ENCODE measurements around the gene KCNN2.

Gene KCNN2

DNA sequence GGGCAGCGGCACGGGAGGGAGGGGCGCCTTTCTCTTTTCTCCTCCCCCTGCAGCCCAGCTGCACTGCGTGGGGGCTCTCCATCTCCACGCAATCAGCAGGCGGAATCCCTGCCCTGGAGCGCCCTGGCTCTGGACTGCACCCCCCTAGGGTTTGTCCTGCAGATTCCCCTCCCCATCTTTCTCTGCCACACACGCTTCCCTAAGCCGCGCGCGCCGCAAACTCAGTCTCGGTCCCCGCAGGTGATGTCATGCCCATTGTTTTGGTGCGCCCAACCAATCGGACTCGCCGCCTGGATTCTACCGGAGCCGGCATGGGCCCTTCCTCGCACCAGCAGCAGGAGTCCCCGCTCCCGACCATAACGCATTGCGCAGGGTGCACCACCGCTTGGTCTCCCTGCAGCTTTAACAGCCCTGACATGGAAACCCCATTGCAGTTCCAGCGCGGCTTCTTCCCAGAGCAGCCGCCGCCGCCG is at the start of gene KCNN2:
Gene KCNN2, plus strand, starts transcription at position 347 of the 473 bp plus-strand sequence. Its CDS starts 70 bp downstream, at position 417.
- H3K4me3 ChIP-seq (ENCODE audit: low read depth, low read length), result peak within 1 kb of the TSS; percentile 71
- TF ChIP-seq, protein P1, sequence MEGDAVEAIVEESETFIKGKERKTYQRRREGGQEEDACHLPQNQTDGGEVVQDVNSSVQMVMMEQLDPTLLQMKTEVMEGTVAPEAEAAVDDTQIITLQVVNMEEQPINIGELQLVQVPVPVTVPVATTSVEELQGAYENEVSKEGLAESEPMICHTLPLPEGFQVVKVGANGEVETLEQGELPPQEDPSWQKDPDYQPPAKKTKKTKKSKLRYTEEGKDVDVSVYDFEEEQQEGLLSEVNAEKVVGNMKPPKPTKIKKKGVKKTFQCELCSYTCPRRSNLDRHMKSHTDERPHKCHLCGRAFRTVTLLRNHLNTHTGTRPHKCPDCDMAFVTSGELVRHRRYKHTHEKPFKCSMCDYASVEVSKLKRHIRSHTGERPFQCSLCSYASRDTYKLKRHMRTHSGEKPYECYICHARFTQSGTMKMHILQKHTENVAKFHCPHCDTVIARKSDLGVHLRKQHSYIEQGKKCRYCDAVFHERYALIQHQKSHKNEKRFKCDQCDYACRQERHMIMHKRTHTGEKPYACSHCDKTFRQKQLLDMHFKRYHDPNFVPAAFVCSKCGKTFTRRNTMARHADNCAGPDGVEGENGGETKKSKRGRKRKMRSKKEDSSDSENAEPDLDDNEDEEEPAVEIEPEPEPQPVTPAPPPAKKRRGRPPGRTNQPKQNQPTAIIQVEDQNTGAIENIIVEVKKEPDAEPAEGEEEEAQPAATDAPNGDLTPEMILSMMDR (IDR thresholded peaks at IDR 0.05; ENCODE audit: borderline replicate concordance, insufficient read depth, low read depth, low read length), result no peak

DNA sequence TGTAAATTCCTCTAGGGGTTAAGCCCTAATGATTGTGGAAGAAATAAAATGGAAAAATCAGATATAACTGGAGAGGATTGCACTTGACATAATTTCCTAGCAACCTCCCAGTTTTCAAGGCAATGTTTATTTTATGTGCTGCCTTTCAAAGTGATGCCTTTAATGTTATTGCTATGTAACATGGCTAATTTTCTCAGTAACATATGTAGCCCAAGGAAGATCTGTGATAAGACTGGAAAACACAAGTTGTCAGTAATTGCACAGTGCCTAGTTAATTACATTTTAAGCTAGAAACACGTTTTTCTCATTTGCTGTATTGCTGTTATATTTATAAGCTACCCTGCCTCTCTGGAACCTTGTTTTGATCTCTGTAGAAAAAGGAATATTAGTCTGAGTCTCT is 49.2 kb upstream of the KCNN2 start:
- TF ChIP-seq, protein P1 (IDR thresholded peaks at IDR 0.05; ENCODE audit: borderline replicate concordance, insufficient read depth, low read depth, low read length), result no peak
- no peak overlapping the region for H3K4me3 ChIP-seq (ENCODE audit: low read depth, low read length)

DNA sequence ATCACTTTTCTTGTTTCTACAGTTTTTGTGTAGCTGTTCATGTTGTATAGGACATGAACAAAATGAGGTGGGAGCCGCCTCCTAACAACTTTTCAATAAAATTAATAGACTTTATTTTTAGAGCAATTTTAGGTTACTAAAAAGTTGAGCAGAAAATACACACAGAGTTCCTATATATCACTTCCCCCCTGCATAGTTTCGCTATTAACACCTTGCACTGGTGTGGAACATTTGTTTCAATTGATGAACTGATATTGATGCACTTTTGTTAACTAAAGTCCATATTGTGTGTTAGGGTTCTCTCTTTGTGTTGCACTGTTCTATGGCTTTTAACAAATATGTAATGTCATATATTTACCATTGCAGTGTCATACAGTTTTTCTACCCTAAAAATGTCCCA is 47.8 kb upstream of the KCNN2 start:
- TF ChIP-seq, protein P1 (IDR thresholded peaks at IDR 0.05; ENCODE audit: borderline replicate concordance, insufficient read depth, low read depth, low read length), result no peak
- H3K4me3 ChIP-seq (ENCODE audit: low read depth, low read length), result no peak overlapping the region

DNA sequence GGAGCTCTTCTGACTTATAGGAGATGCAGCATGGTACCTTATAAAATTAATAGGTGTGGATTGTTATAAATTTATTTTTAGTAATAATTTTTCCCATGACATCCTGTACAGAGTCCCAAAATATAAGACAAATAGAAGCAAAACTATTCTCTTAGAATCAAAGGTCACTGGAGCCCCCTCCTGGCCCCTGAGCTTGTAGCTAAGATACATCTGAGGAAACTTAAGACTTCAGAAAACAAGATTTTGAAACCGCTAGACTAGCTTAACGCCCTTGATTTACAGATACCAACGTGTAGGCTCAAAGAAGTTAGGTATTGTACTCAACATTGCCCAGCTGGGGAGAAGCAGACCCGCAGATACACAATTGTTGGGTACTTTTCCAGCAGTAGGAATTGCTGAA is 45.7 kb upstream of the KCNN2 start:
- H3K4me3 ChIP-seq (ENCODE audit: low read depth, low read length), result no peak overlapping the region
- TF ChIP-seq, protein P1 (IDR thresholded peaks at IDR 0.05; ENCODE audit: borderline replicate concordance, insufficient read depth, low read depth, low read length), result no peak

DNA sequence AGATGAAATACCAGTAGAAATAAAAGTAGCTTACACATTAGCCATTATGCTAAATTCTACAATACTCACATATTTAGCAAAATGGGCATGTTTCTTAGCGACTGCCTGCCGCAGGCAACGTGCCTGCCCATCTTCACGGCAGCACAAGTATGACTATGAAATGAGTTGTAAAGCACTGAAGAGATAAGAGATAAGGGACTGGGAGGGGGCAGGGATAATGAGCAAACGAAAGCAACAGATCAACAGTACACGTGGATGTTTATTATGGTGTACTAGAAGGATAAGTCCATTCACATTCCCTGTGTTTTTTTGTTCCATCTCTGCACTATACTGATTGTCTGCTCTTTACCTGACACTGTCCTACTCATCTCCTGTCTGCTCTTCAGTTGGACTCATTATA is 44.1 kb upstream of the KCNN2 start:
- TF ChIP-seq, protein P1 (IDR thresholded peaks at IDR 0.05; ENCODE audit: borderline replicate concordance, insufficient read depth, low read depth, low read length), result no peak
- H3K4me3 ChIP-seq (ENCODE audit: low read depth, low read length), result no peak overlapping the region

DNA sequence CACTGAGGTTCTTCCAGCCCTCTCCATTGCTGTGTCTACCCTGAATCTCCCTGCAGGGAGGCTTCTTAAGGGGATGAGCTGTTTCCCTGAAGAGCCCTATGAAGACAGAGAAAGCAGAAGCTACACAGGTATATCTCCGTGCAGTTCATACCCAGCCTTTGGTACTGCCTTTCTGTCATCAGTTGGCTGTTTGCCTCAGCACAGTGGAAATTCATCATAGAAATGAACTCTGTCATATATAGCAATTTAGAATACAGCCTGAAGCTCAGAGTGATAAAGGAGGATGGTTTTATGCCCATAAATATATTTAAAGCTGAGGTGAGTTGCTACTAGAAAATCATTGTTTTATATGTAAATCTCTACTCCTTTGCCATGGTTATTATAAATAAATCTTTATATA is 42.6 kb upstream of the KCNN2 start:
- TF ChIP-seq, protein P1 (IDR thresholded peaks at IDR 0.05; ENCODE audit: borderline replicate concordance, insufficient read depth, low read depth, low read length), result no peak
- H3K4me3 ChIP-seq (ENCODE audit: low read depth, low read length), result no peak overlapping the region

DNA sequence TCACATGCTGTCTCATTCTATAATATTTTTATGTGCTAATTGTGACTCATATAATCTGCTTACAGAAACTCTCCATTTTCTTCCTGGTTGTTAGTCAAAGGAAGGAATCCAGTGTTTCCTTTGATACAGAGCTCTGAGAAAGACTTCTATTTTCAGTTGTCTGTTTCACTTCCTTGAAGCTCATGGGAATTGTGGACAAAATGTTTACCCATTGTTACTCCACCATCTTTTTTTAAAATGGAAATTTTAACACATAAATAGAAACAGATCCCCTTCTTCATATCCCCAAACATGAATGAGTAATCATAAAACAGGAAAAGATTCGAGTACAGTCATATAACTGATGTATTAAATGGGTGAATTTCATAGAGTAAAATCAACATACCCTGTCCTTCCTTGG is 42.0 kb upstream of the KCNN2 start:
- TF ChIP-seq, protein P1 (IDR thresholded peaks at IDR 0.05; ENCODE audit: borderline replicate concordance, insufficient read depth, low read depth, low read length), result no peak
- H3K4me3 ChIP-seq (ENCODE audit: low read depth, low read length), result no peak overlapping the region

Data from GM12875 (cell line).